B cell (primary cell): ENCODE data around the gene PDE3B. TPM values are rescaled to one million over a fixed set of nuclear protein-coding genes. Genes with fewer than 3 reads are reported as not detected.
"Not testable (repeated sequence)": the region's sequence is repeated elsewhere in the genome, so short reads cannot be mapped to it uniquely, and the experiment has no call there.

Source experiments
- ATAC-seq: fragments of 200-7000 bp; cut with Tn5 transposase; one replicate; pipeline ENCODE4 v1.10.0; 2021; ENCODE audit warnings: low read depth, mild to moderate bottlenecking, moderate number of reproducible peaks, moderate library complexity
- CTCF ChIA-PET: fragments of 350-600 bp; sonication (Branson Sonifier 250); formaldehyde crosslinking; loops from one replicate; lab custom pipeline; 2021; ENCODE audit warnings: antibody characterized with exemption, inconsistent platforms; lab: Charles Lee
- POLR2A ChIA-PET: fragments of 350-600 bp; sonication (Branson Sonifier 250); formaldehyde crosslinking; loops from one replicate; lab custom pipeline; 2021; ENCODE audit warnings: antibody characterized with exemption; lab: Charles Lee
- DNase-seq: peaks from one replicate; pipeline ENCODE4 v3.0.0; 2013
- H2AFZ ChIP-seq: 2 replicates; pipeline ENCODE4 v1.6.1; 2012; ENCODE audit warnings: mild to moderate bottlenecking, low read depth, low read length; ENCODE audit not compliant: insufficient read depth, poor library complexity, severe bottlenecking
- H3K27ac ChIP-seq, 2 donors: 1 replicate in 1 of 2; 2 replicates in 1 of 2; pipeline ENCODE4 v1.5.1; 2012 to 2013; ENCODE audit warnings: low read length in 2 of 2, mild to moderate bottlenecking in 2 of 2, moderate library complexity in 1 of 2
- H3K27me3 ChIP-seq, 4 experiments: fragments of 200-600 bp in 1 of 4; sonication (generic) in 1 of 4; replicated peaks in 1 of 4; 1 replicate in 2 of 4; 2 replicates in 2 of 4; pipeline versions ENCODE4 v1.6.1 to v1.7.0; 2013 to 2016; ENCODE audit warnings: low read length in 3 of 4, mild to moderate bottlenecking in 2 of 4, mixed read lengths in 1 of 4, moderate library complexity in 1 of 4; ENCODE audit not compliant: insufficient read depth in 4 of 4, control insufficient read depth in 3 of 4; ENCODE audit errors: control extremely low read depth in 1 of 4
- H3K36me3 ChIP-seq, 2 experiments: replicated peaks in 1 of 2; 1 replicate in 1 of 2; 2 replicates in 1 of 2; pipeline versions ENCODE4 v1.6.1 to v1.7.1; 2013; ENCODE audit warnings: low read length in 1 of 2; ENCODE audit not compliant: insufficient read depth in 2 of 2, control insufficient read depth in 1 of 2; ENCODE audit errors: control extremely low read depth in 1 of 2, extremely low read depth in 1 of 2
- H3K4me1 ChIP-seq, 2 donors: fragments of 200-600 bp in 1 of 2; sonication (generic) in 1 of 2; 1 replicate in 1 of 2; 2 replicates in 1 of 2; pipeline versions ENCODE4 v1.5.1 to v1.6.1; 2013 to 2017; ENCODE audit warnings: low read length in 2 of 2; ENCODE audit not compliant: control insufficient read depth in 2 of 2, insufficient read depth in 2 of 2
- H3K4me2 ChIP-seq: replicated peaks from 2 replicates; pipeline ENCODE3; 2012; ENCODE audit warnings: mild to moderate bottlenecking, low read depth, low read length; ENCODE audit not compliant: poor library complexity, severe bottlenecking
- H3K4me3 ChIP-seq, 5 experiments: fragments of 200-600 bp in 1 of 5; sonication (generic) in 1 of 5; 1 replicate in 3 of 5; 2 replicates in 2 of 5; pipeline versions ENCODE4 v1.5.1 to v1.7.0; 2011 to 2016; ENCODE audit warnings: low read length in 4 of 5, mild to moderate bottlenecking in 4 of 5, low read depth in 2 of 5, control low read depth in 1 of 5, moderate library complexity in 1 of 5; ENCODE audit not compliant: insufficient read depth in 1 of 5; ENCODE audit errors: control extremely low read depth in 1 of 5, extremely low read depth in 1 of 5
- H3K79me2 ChIP-seq: fragments of 200-600 bp; sonication (generic); one replicate; pipeline ENCODE4 v1.6.0; 2016; ENCODE audit warnings: low read length; ENCODE audit not compliant: control insufficient read depth, insufficient read depth
- H3K9ac ChIP-seq: fragments of 200-600 bp; sonication (generic); 2 replicates; pipeline ENCODE4 v1.6.1; 2017; ENCODE audit warnings: mild to moderate bottlenecking, low read length, moderate library complexity
- H3K9me3 ChIP-seq, 3 donors: one replicate each; pipeline versions ENCODE4 v1.6.1 to v1.7.1; 2013; ENCODE audit warnings: low read length in 2 of 3; ENCODE audit not compliant: control insufficient read depth in 2 of 3, insufficient read depth in 1 of 3; ENCODE audit errors: control extremely low read depth in 1 of 3
- H4K20me1 ChIP-seq: 2 replicates; pipeline ENCODE4 v1.6.0; 2012; ENCODE audit warnings: mild to moderate bottlenecking, low read length; ENCODE audit not compliant: insufficient read depth, control insufficient read depth, poor library complexity, severe bottlenecking
- H3K27ac Mint-ChIP-seq: one replicate; pipeline ENCODE4 v1.8.0; 2021; ENCODE audit warnings: mixed read lengths
- H3K27me3 Mint-ChIP-seq: one replicate; pipeline ENCODE4 v1.8.0; 2021; ENCODE audit warnings: mixed read lengths
- H3K4me1 Mint-ChIP-seq: one replicate; pipeline ENCODE4 v1.8.0; 2021; ENCODE audit warnings: mixed read lengths
- H3K4me3 Mint-ChIP-seq: one replicate; pipeline ENCODE4 v1.8.0; 2021; ENCODE audit warnings: mixed read lengths
- H3K9me3 Mint-ChIP-seq: one replicate; pipeline ENCODE4 v1.8.0; 2022; ENCODE audit warnings: mixed read lengths; ENCODE audit not compliant: insufficient read depth
- CTCF ChIP-seq: fragments of 200-600 bp; IDR thresholded peaks from one replicate; pipeline ENCODE4 v1.8.0; 2022; ENCODE audit warnings: antibody characterized with exemption, mild to moderate bottlenecking
- EZH2 ChIP-seq: IDR thresholded peaks from 2 replicates; pipeline ENCODE4 v1.6.1; 2012; ENCODE audit warnings: borderline replicate concordance, low read depth, mild to moderate bottlenecking, moderate library complexity, low read length; ENCODE audit not compliant: insufficient read depth, poor library complexity, severe bottlenecking
- WGBS: methylation state at CpG from one replicate; pipeline ENCODE4 v1.1.5; 2013; ENCODE audit warnings: missing lambda C conversion rate; ENCODE audit not compliant: insufficient coverage; 5-methylcytosine and 5-hydroxymethylcytosine counted together
- intact Hi-C: fragments of 100-400 bp; cut with micrococcal nuclease; formaldehyde crosslinking; loops from one replicate; pipeline ENCODE4 v1.10.0; 2022
- polyA plus RNA-seq: library from polyadenylated mRNA; depleted of rRNA; stranded (reverse); fragments of >200 nt; gene quantifications from 2 replicates; pipeline ENCODE4 v1.2.3, GENCODE V29; 2012
- total RNA-seq, 2 donors: library from RNA; stranded (reverse); fragments of 120-200 nt in 1 of 2; gene quantifications; 1 replicate in 1 of 2; 2 replicates in 1 of 2; pipeline versions ENCODE4 v1.2.3 to v1.2.4, GENCODE V29; 2013 to 2022

The PDE3B gene
- total and polyA plus RNA-seq, 2 donors (not counting 1 experiment from before 2014, with no cell fraction given) = 1.0 to 60.7 TPM

- Histone ChIP-seq H4K20me1 (no peaks in the 10 kb centered on the region), H3K36me3 (no peaks in the 10 kb centered on the region), H3K27ac (no peak overlapping the region), H3K4me1 (no peaks in the 10 kb centered on the region), H3K4me3 (no peak overlapping the region), H3K4me2 (no peak overlapping the region), H3K79me2 (no peaks in the 10 kb centered on the region), H3K27me3 (no peaks in the 10 kb centered on the region), H3K9ac (no peak overlapping the region), H2AFZ (no peak overlapping the region), H3K9me3 (peaks cover 0 to 22% (median 19%) of the 10 kb centered on the region in 3 donors)
- no CpG with 5 or more reads among the region's 2 CpGs for WGBS
- TF ChIP-seq EZH2 (no peak), CTCF (no peak)
- intact Hi-C loops = no loop called here
- peaks cover 8% of the 10 kb centered on the region for H3K9me3 Mint-ChIP-seq
- DNase-seq = no peak
- H3K4me3 Mint-ChIP-seq = no peak overlapping the region
- peaks cover 15% of the 10 kb centered on the region for H3K27me3 Mint-ChIP-seq
- ChIA-PET CTCF (no interaction called here), POLR2A (no interaction called here)
- no peaks in the 10 kb centered on the region for H3K4me1 Mint-ChIP-seq
- H3K27ac Mint-ChIP-seq = no peak overlapping the region
- no peak for ATAC-seq
Measured at GRCh38 chr11:14705067-14705466, 61.5 kb downstream of the PDE3B start.

- intact Hi-C loops = no loop called here
- Histone ChIP-seq H3K27me3 (no peaks in the 10 kb centered on the region), H3K4me2 (no peak overlapping the region), H2AFZ (no peak overlapping the region), H3K9ac (no peak overlapping the region), H3K4me3 (no peak overlapping the region), H3K27ac (no peak overlapping the region), H3K9me3 (peaks cover 0 to 1% (median 0%) of the 10 kb centered on the region in 3 donors), H4K20me1 (no peaks in the 10 kb centered on the region), H3K79me2 (no peaks in the 10 kb centered on the region), H3K4me1 (no peaks in the 10 kb centered on the region), H3K36me3 (no peaks in the 10 kb centered on the region)
- TF ChIP-seq CTCF (no peak), EZH2 (no peak)
- Mint-ChIP-seq H3K27ac (no peak overlapping the region), H3K4me3 (no peak overlapping the region), H3K4me1 (peaks cover 6% of the 10 kb centered on the region), H3K27me3 (peaks cover 21% of the 10 kb centered on the region), H3K9me3 (peaks cover 3% of the 10 kb centered on the region)
- POLR2A ChIA-PET = interaction anchor here (0.7 kb wide), 1 partner anchor 217 kb away, joined by 5 read pairs; no protein-coding TSS in a partner anchor
- no peak for DNase-seq
- CTCF ChIA-PET = interaction anchor here (0.7 kb wide), 2 partner anchors 12 to 362 kb away, joined by 3 to 4 read pairs; no protein-coding TSS in a partner anchor
- 0% methylated on average over 2 of the region's 4 CpGs for WGBS
- ATAC-seq = no peak
Measured at GRCh38 chr11:14713496-14714244, 70.1 kb downstream of the PDE3B start.

- H3K4me3 Mint-ChIP-seq, H4K20me1 ChIP-seq, H3K36me3 ChIP-seq, H3K79me2 ChIP-seq, DNase-seq, H3K27ac Mint-ChIP-seq, intact Hi-C loops, H3K4me1 ChIP-seq, H3K4me1 Mint-ChIP-seq, H3K4me2 ChIP-seq, ATAC-seq, H3K9me3 Mint-ChIP-seq, CTCF ChIA-PET, POLR2A ChIA-PET, H3K9ac ChIP-seq, H2AFZ ChIP-seq, H3K9me3 ChIP-seq, H3K27ac ChIP-seq, H3K4me3 ChIP-seq, H3K27me3 ChIP-seq: not testable (repeated sequence)
- peaks cover 13% of the 10 kb centered on the region for H3K27me3 Mint-ChIP-seq
- WGBS = 80% methylated on average over 2 of the region's 11 CpGs
Measured at GRCh38 chr11:14715669-14716068, 72.1 kb downstream of the PDE3B start.
